DLD1 (cell line): Measurements from ENCODE around the gene GAPVD1.
"Not testable (repeated sequence)": the region's sequence is repeated elsewhere in the genome, so short reads cannot be mapped to it uniquely, and the experiment has no call there.

Experiments used
- in situ Hi-C: cut with HindIII; loops from 2 replicates; pipeline ENCODE4 v1.10.0; 2017; ENCODE audit warnings: low sequenced_read_pairs

The GAPVD1 gene

GRCh38 chr9:125254231-125254630 lies 7.4 kb upstream of the GAPVD1 start:
- in situ Hi-C loops, result no loop called here

GRCh38 chr9:125255781-125256391 lies 5.7 kb upstream of the GAPVD1 start:
- in situ Hi-C loops, result no loop called here

- in situ Hi-C loops, result no loop called here
Observed at GRCh38 chr9:125258160-125258785, 3.4 kb upstream of the GAPVD1 start.

- in situ Hi-C loops, result no loop called here
Observed at GRCh38 chr9:125258832-125259534, 2.6 kb upstream of the GAPVD1 start.

- in situ Hi-C loops, result no loop called here
Observed at GRCh38 chr9:125260561-125260960, 1.1 kb upstream of the GAPVD1 start.

- in situ Hi-C loops, result no loop called here
Observed at GRCh38 chr9:125262294-125262991, 817 bp downstream of the GAPVD1 start.

- in situ Hi-C loops, result not testable (repeated sequence)
Observed at GRCh38 chr9:125264068-125264467, 2.4 kb downstream of the GAPVD1 start.

GRCh38 chr9:125268394-125269013 lies 6.9 kb downstream of the GAPVD1 start:
- in situ Hi-C loops, result no loop called here

GRCh38 chr9:125269014-125269397 lies 7.4 kb downstream of the GAPVD1 start:
- in situ Hi-C loops, result no loop called here

GRCh38 chr9:125271081-125271480 lies 9.5 kb downstream of the GAPVD1 start:
- in situ Hi-C loops, result no loop called here

GRCh38 chr9:125272697-125273096 lies 11.1 kb downstream of the GAPVD1 start:
- in situ Hi-C loops, result no loop called here

- in situ Hi-C loops, result no loop called here
Observed at GRCh38 chr9:125276771-125277170, 15.1 kb downstream of the GAPVD1 start.

- in situ Hi-C loops, result no loop called here
Observed at GRCh38 chr9:125277411-125277810, 15.8 kb downstream of the GAPVD1 start.

GRCh38 chr9:125280945-125281344 lies 19.3 kb downstream of the GAPVD1 start:
- in situ Hi-C loops, result no loop called here

GRCh38 chr9:125284855-125285254 lies 23.2 kb downstream of the GAPVD1 start:
- in situ Hi-C loops, result no loop called here

GRCh38 chr9:125286935-125287433 lies 25.4 kb downstream of the GAPVD1 start:
- in situ Hi-C loops, result not testable (repeated sequence)

- in situ Hi-C loops, result no loop called here
Observed at GRCh38 chr9:125293134-125293533, 31.5 kb downstream of the GAPVD1 start.

- in situ Hi-C loops, result no loop called here
Observed at GRCh38 chr9:125295657-125296056, 34.0 kb downstream of the GAPVD1 start.

- in situ Hi-C loops, result no loop called here
Observed at GRCh38 chr9:125296843-125297372, 35.3 kb downstream of the GAPVD1 start.

GRCh38 chr9:125297917-125298316 lies 36.3 kb downstream of the GAPVD1 start:
- in situ Hi-C loops, result no loop called here

- in situ Hi-C loops, result no loop called here
Observed at GRCh38 chr9:125302241-125302640, 40.6 kb downstream of the GAPVD1 start.
